Naive B cell (primary cell): ENCODE measurements around the gene MYO10. TPM values are rescaled to one million over a fixed set of nuclear protein-coding genes. Genes with fewer than 3 reads are reported as not detected.

ENCODE experiments used
- ATAC-seq, 2 donors: fragments of 150-1000 bp; cut with Tn5 transposase; 2 replicates each; pipeline ENCODE4 v1.10.0; 2021; ENCODE audit warnings: low read depth in 2 of 2, mild to moderate bottlenecking in 2 of 2, moderate library complexity in 2 of 2
- DNase-seq: peaks from one replicate; pipeline ENCODE4 v3.0.0; 2022
- H3K27ac Mint-ChIP-seq, 6 donors: one replicate each; pipeline ENCODE4 v1.8.0; 2020 to 2022; ENCODE audit warnings: mild to moderate bottlenecking in 6 of 6, mixed read lengths in 6 of 6, moderate library complexity in 5 of 6, inconsistent platforms in 2 of 6
- H3K27me3 Mint-ChIP-seq, 3 donors: one replicate each; pipeline ENCODE4 v1.8.0; 2021 to 2022; ENCODE audit warnings: mixed read lengths in 3 of 3, mild to moderate bottlenecking in 1 of 3
- H3K36me3 Mint-ChIP-seq, 2 donors: one replicate each; pipeline ENCODE4 v1.8.0; 2020 to 2022; ENCODE audit warnings: mixed read lengths in 2 of 2, inconsistent platforms in 1 of 2, mild to moderate bottlenecking in 1 of 2
- H3K4me1 Mint-ChIP-seq, 3 donors: one replicate each; pipeline ENCODE4 v1.8.0; 2020 to 2022; ENCODE audit warnings: mixed read lengths in 3 of 3, inconsistent platforms in 1 of 3, mild to moderate bottlenecking in 1 of 3, moderate library complexity in 1 of 3
- H3K4me3 Mint-ChIP-seq, 8 donors: one replicate each; pipeline ENCODE4 v1.8.0; 2020 to 2022; ENCODE audit warnings: mild to moderate bottlenecking in 8 of 8, mixed read lengths in 8 of 8, moderate library complexity in 8 of 8, inconsistent platforms in 2 of 8
- H3K9me3 Mint-ChIP-seq, 7 donors: one replicate each; pipeline ENCODE4 v1.8.0; 2020 to 2022; ENCODE audit warnings: mixed read lengths in 7 of 7, mild to moderate bottlenecking in 5 of 7, inconsistent platforms in 2 of 7, moderate library complexity in 1 of 7
- polyA plus RNA-seq, 6 donors: library from polyadenylated mRNA; unstranded; fragments of 300-500 nt; fragmentation: Illumina TruSeq; gene quantifications; one replicate each; pipeline ENCODE4 v1.2.3, GENCODE V29; 2021; ENCODE audit warnings: low read depth in 6 of 6

The MYO10 gene
- polyA plus RNA-seq, 6 donors from 2014 or later, result 0.03 to 0.87 TPM; not detected in 4

- Mint-ChIP-seq H3K4me1 (peaks cover 8 to 14% (median 12%) of the 10 kb centered on the region in 3 donors), H3K4me3 (no peak overlapping the region), H3K27me3 (no peaks in the 10 kb centered on the region), H3K9me3 (no peaks in the 10 kb centered on the region), H3K36me3 (no peaks in the 10 kb centered on the region), H3K27ac (no peak overlapping the region)
- ATAC-seq, result no peak
- DNase-seq, result no peak
These were observed 317.0 kb downstream of the MYO10 start for GRCh38 chr5:16619136-16619535.

DNA sequence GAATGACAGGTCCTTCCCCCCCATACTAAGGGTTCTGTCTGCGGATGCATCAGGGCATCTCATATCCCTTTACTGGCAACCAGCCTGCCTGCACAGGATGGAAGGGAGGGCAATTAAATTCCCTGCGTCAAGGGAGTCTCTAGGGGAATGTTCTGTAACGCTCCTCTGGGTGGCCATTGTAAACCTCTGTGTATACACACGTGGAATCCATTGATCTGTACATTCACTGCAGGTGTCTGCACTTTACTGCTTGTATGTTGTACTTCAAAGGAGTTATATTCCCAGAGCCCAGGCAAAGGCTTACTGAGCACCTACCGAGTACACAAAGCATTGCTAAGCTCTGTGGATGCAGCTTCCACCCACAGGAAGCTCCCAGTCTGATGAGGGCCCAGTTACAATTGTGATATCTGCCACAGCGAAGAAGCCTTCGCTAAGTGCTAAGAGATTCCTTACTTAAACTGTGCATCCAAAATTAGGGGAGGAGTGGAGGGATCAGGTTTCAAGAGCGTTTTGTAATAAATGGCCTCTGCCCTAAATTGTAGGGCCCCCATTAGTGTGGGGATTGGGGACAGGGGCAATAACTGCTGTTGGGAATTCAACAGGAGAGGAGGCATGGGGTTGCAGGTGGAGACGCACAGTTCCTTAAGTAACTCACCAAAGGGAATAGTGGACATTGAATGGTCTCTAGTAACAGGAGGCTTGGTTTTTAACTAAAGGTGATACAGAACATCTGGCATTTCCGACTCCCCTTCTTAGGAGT lies 317.8 kb downstream of the MYO10 start:
- no peaks in the 10 kb centered on the region for H3K27me3 Mint-ChIP-seq
- DNase-seq, result peak; percentile 20
- no peaks in the 10 kb centered on the region for H3K36me3 Mint-ChIP-seq
- no peaks in the 10 kb centered on the region for H3K9me3 Mint-ChIP-seq
- H3K4me3 Mint-ChIP-seq, result no peak overlapping the region
- peak; percentile 24 to 27 for ATAC-seq
- H3K27ac Mint-ChIP-seq, result no peak overlapping the region
- H3K4me1 Mint-ChIP-seq, result peaks cover 10 to 14% (median 12%) of the 10 kb centered on the region in 3 donors

GRCh38 chr5:16617274-16617968 lies 318.7 kb downstream of the MYO10 start:
- H3K4me1 Mint-ChIP-seq, result peaks cover 12 to 15% (median 14%) of the 10 kb centered on the region in 3 donors
- no peaks in the 10 kb centered on the region for H3K9me3 Mint-ChIP-seq
- H3K4me3 Mint-ChIP-seq, result no peak overlapping the region
- H3K27me3 Mint-ChIP-seq, result no peaks in the 10 kb centered on the region
- no peak overlapping the region for H3K27ac Mint-ChIP-seq
- ATAC-seq (peak; percentile 8), DNase-seq (peak; percentile 19)
- no peaks in the 10 kb centered on the region for H3K36me3 Mint-ChIP-seq

DNA sequence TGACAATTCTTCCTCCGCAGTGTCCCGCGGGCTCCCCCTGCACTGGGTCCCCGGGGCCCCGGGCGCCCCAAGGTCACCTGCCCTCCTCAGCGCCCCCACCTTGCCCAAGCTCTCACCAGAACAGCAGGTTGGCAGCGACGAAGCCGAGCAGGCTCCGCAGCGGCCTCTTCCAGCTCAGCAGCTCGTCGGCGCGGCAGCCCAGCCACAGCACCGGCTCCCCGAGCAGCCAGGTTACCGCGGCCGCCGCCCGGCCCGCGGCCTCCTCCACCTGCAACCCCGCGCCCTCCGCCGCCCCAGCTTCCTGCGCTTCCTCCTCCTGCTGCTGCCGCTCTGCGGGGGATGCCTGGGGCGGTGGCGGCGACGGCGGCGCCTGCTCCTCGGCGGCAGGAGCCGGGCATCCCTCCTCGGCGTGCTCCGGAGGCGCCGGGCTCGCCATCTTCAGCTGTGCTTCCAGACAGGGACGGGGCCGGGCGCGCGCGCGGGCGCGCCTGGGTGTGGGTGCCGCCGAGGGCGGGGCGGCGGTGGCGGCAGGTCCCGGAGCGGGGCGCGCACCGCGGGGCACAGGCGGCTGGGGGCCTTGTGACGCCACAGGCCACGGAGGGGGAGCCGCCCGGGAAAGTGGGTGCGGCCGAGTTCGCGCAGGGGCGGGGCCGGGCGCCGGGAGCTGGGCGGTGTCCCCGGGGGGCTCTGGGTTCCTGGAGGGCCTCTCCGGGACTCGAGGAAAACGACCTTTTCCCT lies 319.4 kb downstream of the MYO10 start, which contains the start of gene RETREG1:
RETREG1 (minus strand) TSS at position 462 of the 738 bp plus-strand sequence; CDS start at position 436, 26 bp downstream.
- peak within 1 kb of the TSS in 5 of 8 donors; percentile 91 to 95 (median 94) for H3K4me3 Mint-ChIP-seq

GRCh38 chr5:16615741-16616535 lies 320.1 kb downstream of the MYO10 start:
- no peaks in the 10 kb centered on the region for H3K36me3 Mint-ChIP-seq
- H3K27me3 Mint-ChIP-seq, result no peaks in the 10 kb centered on the region
- no peak for DNase-seq
- peak overlapping the region in 5 of 6 donors; percentile 58 to 97 (median 81) for H3K27ac Mint-ChIP-seq
- H3K9me3 Mint-ChIP-seq, result peaks cover 0 to 3% (median 0%) of the 10 kb centered on the region in 7 donors
- H3K4me1 Mint-ChIP-seq, result peaks cover 17 to 24% (median 21%) of the 10 kb centered on the region in 3 donors
- peak overlapping the region in 5 of 8 donors; percentile 91 to 95 (median 94) for H3K4me3 Mint-ChIP-seq
- ATAC-seq, result no peak

More for the DNA sequence above, 319.4 kb downstream of the MYO10 start, which contains the start of gene RETREG1:
- Mint-ChIP-seq H3K27me3 (no peaks in the 10 kb centered on the region), H3K9me3 (no peaks in the 10 kb centered on the region), H3K27ac (peak within 1 kb of the TSS in 5 of 6 donors; percentile 58 to 97 (median 81)), H3K36me3 (no peaks in the 10 kb centered on the region), H3K4me1 (peaks cover 12 to 19% (median 18%) of the 10 kb centered on the region in 3 donors)
- peak; percentile 79 to 82 for ATAC-seq
- peak; percentile 76 for DNase-seq

- Mint-ChIP-seq H3K9me3 (peaks cover 0 to 4% (median 0%) of the 10 kb centered on the region in 7 donors), H3K36me3 (peaks cover 0 to 7% of the 10 kb centered on the region in 2 donors), H3K27ac (no peak overlapping the region), H3K4me3 (peak overlapping the region in 1 of 8 donors; percentile 19), H3K4me1 (peaks cover 23 to 26% (median 25%) of the 10 kb centered on the region in 3 donors), H3K27me3 (no peaks in the 10 kb centered on the region)
- no peak for ATAC-seq
- no peak for DNase-seq
These were observed 324.1 kb downstream of the MYO10 start for GRCh38 chr5:16612007-16612406.
